Brain microvascular endothelial cell (primary cell): Measurements from ENCODE around the gene WFDC10A.
"Not testable (repeated sequence)": the region's sequence is repeated elsewhere in the genome, so short reads cannot be mapped to it uniquely, and the experiment has no call there.

Experiments
- DNase-seq: peaks from one replicate; pipeline ENCODE4 v3.0.0-alpha.2; 2020
- H3K27ac ChIP-seq: fragments of 250-450 bp; sonication (Bioruptor Pico); 2 replicates; pipeline ENCODE4 v1.5.1; 2020; ENCODE audit warnings: mild to moderate bottlenecking, moderate library complexity
- H3K27me3 ChIP-seq: fragments of 250-450 bp; sonication (Bioruptor Pico); replicated peaks from 2 replicates; pipeline ENCODE4 v1.5.1; 2020; ENCODE audit warnings: mild to moderate bottlenecking
- H3K36me3 ChIP-seq: fragments of 250-450 bp; sonication (Bioruptor Pico); replicated peaks from 2 replicates; pipeline ENCODE4 v1.5.1; 2020; ENCODE audit warnings: mild to moderate bottlenecking
- H3K4me3 ChIP-seq: 2 replicates; pipeline ENCODE4 v1.5.1; 2011; ENCODE audit warnings: low read depth, mild to moderate bottlenecking, control low read depth, low read length, moderate library complexity
- in situ Hi-C: cut with HindIII; loops from 2 replicates; pipeline ENCODE4 v1.10.0; 2017; ENCODE audit warnings: low sequenced_read_pairs, low pct_ligation_motif_present
- TF ChIP-seq, protein P1 (sequence below): IDR thresholded peaks from 2 replicates; pipeline ENCODE4 v1.5.1; 2011; ENCODE audit warnings: low read depth, mild to moderate bottlenecking, moderate library complexity, low read length, control low read depth, inconsistent platforms; ENCODE audit errors: missing control alignments

WFDC10A gene

DNA sequence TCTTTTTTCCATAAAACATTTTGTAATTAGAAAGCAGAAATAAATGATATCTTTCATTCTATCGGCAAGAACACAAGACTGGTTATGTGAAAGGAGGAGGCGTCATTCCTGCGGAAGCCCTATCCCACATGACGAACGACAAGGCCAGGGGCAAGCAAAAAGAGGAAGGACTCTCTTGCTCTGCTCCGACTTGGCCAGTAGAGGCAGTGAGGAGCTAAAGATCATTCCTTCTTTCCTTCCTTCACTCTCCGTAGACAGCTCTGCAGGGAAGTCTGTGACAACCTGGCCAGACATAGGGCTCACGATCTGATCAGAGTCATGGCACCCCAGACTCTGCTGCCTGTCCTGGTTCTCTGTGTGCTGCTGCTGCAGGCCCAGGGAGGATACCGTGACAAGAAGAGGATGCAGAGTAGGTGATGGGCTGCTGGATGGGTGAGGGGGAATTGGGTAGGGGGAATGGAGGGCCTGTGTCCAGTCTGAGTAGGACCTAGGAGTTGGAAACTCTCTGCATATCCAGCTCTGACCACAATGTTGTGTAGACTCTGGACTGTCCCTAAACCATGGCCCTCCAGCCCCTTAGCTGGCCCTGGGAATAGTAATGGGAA is at the start of gene WFDC10A:
Gene WFDC10A, plus strand, starts transcription at position 244 of the 605 bp plus-strand sequence. Its CDS starts 75 bp downstream, at position 319.
- Histone ChIP-seq H3K27me3 (no peaks in the 10 kb centered on the region), H3K36me3 (no peaks in the 10 kb centered on the region), H3K4me3 (no peak within 1 kb of the TSS), H3K27ac (no peak within 1 kb of the TSS)
- in situ Hi-C loops: no loop called here
- DNase-seq: peak; percentile 43
- TF ChIP-seq, protein P1, sequence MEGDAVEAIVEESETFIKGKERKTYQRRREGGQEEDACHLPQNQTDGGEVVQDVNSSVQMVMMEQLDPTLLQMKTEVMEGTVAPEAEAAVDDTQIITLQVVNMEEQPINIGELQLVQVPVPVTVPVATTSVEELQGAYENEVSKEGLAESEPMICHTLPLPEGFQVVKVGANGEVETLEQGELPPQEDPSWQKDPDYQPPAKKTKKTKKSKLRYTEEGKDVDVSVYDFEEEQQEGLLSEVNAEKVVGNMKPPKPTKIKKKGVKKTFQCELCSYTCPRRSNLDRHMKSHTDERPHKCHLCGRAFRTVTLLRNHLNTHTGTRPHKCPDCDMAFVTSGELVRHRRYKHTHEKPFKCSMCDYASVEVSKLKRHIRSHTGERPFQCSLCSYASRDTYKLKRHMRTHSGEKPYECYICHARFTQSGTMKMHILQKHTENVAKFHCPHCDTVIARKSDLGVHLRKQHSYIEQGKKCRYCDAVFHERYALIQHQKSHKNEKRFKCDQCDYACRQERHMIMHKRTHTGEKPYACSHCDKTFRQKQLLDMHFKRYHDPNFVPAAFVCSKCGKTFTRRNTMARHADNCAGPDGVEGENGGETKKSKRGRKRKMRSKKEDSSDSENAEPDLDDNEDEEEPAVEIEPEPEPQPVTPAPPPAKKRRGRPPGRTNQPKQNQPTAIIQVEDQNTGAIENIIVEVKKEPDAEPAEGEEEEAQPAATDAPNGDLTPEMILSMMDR: peak; percentile 88

DNA sequence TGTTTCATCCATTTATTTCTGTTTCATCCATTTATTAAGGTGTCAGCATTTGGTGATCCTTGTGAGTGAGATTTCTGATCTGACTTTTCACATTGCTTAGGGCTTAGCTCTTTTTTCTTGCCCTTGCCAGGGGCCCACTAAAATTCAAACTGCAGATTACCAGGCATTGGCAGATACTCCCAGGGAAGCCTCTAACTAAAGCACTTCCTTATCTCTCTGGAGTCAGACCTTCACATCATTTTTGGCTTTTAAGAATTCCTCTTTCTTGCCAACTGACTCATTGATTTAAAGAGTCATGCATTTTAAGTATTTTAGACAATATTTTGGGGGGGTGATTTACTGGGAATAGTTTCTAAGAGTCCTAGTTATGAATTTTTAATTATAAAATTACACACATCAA is 47.8 kb upstream of the WFDC10A start:
- TF ChIP-seq, protein P1: no peak
- Histone ChIP-seq H3K4me3 (no peak overlapping the region), H3K36me3 (no peaks in the 10 kb centered on the region), H3K27me3 (no peaks in the 10 kb centered on the region), H3K27ac (no peak overlapping the region)
- no peak for DNase-seq
- in situ Hi-C loops: no loop called here

DNA sequence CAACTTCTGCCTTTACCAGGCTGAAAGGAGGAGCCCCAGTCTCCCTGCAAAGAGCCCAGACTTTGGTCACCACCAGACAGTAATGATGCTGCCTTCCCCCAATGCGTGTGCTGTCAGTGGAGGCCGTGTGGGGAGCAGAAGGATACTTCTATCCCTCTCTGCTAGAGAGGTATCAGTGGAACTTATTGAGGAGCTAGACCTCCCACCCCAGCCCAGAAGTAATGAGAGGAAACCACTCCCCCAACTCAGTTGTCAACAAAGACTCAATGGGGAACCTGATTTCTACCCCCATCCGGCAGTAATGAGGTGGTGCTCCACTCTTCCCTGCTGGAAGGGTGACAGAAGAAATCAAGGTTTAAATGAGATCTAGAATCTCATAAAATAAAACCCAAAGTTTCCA is 46.0 kb upstream of the WFDC10A start:
- in situ Hi-C loops: no loop called here
- no peaks in the 10 kb centered on the region for H3K27me3 ChIP-seq
- no peak overlapping the region for H3K4me3 ChIP-seq
- no peaks in the 10 kb centered on the region for H3K36me3 ChIP-seq
- TF ChIP-seq, protein P1: no peak
- no peak for DNase-seq
- H3K27ac ChIP-seq: no peak overlapping the region

DNA sequence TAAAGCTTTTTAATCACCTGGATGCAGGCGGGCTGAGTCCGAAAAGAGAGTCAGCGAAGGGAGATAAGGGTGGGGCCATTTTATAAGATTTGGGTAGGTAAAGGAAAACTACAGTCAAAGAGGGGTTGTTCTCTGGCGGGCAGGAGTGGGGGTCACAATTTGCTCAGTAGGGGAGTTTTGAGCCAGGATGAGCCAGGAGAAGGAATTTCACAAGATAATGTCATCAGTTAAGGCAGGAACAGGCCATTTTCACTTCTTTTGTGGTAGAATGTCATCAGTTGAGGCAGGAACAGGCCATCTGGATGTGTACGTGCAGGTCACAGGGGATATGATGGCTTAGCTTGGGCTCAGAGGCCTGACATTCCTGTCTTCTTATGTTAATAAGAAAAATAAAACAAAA is 45.2 kb upstream of the WFDC10A start:
- H3K4me3 ChIP-seq, DNase-seq, H3K36me3 ChIP-seq, H3K27me3 ChIP-seq, H3K27ac ChIP-seq, in situ Hi-C loops: not testable (repeated sequence)

DNA sequence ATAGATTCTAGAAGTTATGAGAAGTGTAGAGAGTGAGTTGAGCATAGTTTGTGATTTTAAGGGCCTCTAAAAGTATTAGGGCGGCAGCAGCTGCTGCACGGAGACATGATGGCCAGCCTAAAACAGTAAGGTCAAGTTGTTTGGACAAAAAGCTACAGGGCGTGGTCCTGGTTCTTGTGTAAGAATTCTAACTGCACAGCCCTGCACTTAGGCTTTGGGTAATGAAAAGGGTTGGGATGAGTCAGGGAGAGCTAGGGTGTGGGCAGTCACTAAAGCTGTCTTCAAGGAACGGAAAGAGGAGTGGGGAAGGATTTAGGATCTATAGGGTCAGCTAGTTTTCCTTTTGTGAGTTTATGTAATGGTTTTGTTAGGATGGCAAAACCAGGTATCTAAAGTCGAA is 43.6 kb upstream of the WFDC10A start:
- DNase-seq, H3K27me3 ChIP-seq, H3K4me3 ChIP-seq, in situ Hi-C loops, H3K36me3 ChIP-seq, H3K27ac ChIP-seq: not testable (repeated sequence)

DNA sequence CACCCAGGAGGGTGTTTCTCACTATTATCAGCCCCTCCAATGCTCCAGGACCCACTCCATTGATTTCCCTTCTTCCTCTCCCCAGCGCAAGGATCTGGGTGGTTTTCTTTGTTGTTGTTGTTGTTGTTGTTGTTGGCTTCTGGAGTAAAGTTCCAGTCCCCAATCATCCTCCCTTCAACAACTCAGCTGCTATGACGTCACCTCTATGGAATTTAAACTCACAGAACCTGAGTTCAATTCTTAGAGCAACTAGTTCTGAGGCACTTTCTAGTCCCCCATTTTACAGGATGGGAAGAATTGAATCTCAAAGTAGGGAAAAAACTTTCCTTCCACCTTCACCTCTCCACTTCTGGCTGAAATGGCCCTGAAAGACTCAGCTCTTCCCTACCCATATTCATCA is 40.7 kb upstream of the WFDC10A start:
- H3K4me3 ChIP-seq: no peak overlapping the region
- TF ChIP-seq, protein P1: no peak
- no peaks in the 10 kb centered on the region for H3K27me3 ChIP-seq
- in situ Hi-C loops: no loop called here
- no peak for DNase-seq
- no peaks in the 10 kb centered on the region for H3K36me3 ChIP-seq
- H3K27ac ChIP-seq: no peak overlapping the region

DNA sequence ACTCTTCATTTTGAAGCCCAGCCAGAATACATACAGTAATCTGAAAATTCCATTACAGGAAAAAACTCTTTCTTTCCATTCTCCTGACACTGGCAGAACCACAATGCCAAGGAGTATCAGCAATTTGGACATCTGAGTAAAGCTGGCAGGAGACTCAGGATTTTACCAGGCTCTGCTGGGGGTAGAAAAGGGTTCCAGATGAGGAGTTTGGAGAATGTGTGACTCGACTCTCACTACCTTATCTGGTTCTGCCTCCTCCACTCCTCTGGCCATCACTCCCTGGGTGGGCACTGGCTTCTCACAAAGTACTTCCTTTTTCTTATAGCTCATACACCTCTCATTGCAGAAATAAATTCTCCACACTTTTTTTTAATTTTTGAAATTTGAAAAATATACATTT is 39.8 kb upstream of the WFDC10A start:
- TF ChIP-seq, protein P1: no peak
- Histone ChIP-seq H3K27ac (no peak overlapping the region), H3K27me3 (no peaks in the 10 kb centered on the region), H3K4me3 (no peak overlapping the region), H3K36me3 (no peaks in the 10 kb centered on the region)
- in situ Hi-C loops: no loop called here
- no peak for DNase-seq
